Subcutaneous adipose tissue (tissue), 4 donors: ENCODE measurements around the gene AGAP1. TPM values are rescaled to one million over a fixed set of nuclear protein-coding genes. Genes with fewer than 3 reads are reported as not detected.

Source experiments
- total RNA-seq, 4 donors: library from RNA; depleted of rRNA; stranded (reverse); fragments of >200 nt; gene quantifications; one replicate each; pipeline ENCODE4 v1.1.0, GENCODE V29; 2016
- TF ChIP-seq, protein P1 (sequence below): fragments of 450-650 bp; IDR thresholded peaks from one replicate; pipeline ENCODE4 v1.5.1; 2016; ENCODE audit warnings: low read depth, mild to moderate bottlenecking, control low read depth, antibody characterized with exemption, moderate library complexity

Gene AGAP1
- total RNA-seq, 4 donors from 2014 or later = 13.6 to 26.3 (median 23.6) TPM

DNA sequence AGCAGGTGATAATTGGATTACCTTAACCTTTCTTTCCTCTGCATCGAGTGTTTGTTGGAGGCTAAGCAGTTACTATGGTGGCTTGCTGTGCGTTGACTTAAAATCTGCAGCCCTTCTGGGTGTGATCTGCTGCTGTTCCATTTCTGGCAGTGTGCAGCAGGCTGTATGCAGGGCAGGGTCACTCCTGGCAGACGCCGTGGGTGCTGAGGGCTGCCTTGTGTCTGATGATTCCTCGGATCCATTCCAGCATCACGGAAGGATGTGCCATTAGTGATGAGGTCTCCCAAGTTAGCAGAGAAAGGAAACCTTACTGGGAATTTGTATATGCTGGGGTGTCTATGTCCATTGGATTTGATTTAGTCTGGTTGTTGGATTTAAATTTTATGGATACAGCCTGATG, 310.8 kb downstream of the AGAP1 start:
- TF ChIP-seq, protein P1, sequence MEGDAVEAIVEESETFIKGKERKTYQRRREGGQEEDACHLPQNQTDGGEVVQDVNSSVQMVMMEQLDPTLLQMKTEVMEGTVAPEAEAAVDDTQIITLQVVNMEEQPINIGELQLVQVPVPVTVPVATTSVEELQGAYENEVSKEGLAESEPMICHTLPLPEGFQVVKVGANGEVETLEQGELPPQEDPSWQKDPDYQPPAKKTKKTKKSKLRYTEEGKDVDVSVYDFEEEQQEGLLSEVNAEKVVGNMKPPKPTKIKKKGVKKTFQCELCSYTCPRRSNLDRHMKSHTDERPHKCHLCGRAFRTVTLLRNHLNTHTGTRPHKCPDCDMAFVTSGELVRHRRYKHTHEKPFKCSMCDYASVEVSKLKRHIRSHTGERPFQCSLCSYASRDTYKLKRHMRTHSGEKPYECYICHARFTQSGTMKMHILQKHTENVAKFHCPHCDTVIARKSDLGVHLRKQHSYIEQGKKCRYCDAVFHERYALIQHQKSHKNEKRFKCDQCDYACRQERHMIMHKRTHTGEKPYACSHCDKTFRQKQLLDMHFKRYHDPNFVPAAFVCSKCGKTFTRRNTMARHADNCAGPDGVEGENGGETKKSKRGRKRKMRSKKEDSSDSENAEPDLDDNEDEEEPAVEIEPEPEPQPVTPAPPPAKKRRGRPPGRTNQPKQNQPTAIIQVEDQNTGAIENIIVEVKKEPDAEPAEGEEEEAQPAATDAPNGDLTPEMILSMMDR = no peak

DNA sequence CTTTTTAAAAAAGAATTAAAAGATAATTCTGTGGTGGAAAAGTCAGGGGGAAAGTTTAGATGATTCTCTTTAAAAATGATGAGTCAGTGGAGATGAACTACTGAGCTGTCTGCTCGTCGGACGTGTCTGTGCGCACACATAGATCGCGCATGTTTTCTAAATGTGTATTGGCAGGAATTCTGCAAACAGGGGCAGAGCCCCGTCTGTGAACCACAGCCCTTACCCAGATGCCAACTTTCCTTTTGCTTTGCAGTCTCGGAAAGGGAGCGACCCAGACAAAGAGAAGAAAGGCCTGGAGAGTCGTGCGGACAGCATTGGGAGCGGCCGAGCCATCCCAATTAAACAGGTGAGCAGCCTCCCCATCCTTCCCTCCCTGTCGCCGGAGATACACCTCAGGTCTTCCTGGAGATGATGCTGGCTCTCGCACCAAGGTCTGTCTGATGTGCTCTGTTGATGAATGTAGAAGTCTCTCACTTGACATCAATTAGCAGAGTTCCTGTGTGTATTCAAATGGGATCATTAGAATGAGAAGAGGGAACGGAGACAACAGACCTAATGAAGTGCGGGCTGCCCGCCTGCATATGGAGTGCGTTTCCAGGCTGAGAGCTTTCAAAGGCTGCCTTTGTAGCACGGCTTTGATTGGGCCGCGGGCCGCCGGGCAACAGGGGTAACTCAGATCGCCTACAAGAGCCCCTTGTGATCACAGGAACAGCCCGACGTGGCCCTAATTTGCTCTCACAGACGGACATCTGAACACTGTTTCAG, 313.3 kb downstream of the AGAP1 start:
- TF ChIP-seq, protein P1 = no peak

DNA sequence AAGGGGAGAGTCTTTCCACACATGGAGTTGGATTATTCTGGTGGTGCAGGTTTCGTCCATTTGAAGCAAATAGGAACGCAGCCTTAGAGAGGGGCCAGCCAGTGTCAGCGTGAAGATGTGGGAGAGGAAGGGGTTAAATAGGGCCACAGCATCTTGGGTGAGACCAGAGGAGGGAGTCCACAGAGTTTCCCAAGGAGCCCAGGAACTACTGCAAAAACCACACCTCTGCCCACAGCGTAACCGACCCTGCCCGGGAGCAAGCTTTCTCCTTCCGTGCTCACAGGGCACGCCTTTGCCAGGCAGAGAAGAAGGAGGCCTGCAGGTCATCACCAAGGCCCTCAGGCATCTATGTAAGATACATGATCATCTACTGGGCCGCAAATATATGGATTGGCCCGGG, 314.5 kb downstream of the AGAP1 start:
- TF ChIP-seq, protein P1 = no peak

DNA sequence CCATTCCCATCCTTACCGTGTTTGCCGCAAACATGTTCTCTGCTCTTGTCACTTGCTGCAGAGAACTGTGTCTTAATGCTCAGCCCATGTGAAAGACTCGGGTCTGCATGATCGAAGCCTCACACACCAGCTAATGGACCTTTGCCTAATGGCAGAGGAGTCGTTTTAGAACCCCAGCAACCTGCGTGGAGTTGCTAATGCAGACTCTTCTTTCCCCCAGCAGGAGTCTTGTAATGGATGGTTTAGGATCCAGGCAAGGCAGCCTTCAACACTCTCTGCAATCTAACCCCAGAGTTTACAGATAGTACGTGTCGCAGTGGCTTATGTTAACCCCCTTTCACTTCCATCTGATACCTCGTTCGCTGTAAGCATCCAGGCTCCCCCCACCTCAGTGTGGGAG, 316.4 kb downstream of the AGAP1 start:
- TF ChIP-seq, protein P1 = no peak

DNA sequence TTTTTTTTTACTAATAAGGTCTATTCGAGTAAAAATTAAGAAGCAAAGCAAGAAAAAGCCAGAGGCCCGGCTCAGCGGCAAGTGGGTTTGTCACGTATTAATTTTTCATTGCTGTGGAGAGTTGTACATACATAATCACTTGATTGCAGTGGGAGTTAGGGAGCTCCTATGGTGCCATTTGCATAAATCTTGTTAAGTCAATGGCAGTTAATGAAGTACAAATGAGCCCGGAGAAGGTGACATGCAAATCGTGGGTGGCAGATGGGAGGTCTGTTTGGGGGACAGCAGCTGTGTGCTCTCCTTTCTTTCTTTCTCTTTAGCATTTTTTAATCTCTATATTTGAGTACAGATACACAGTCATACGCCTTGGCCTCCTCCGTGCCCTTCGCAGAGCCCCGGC, 317.0 kb downstream of the AGAP1 start:
- TF ChIP-seq, protein P1 = no peak

DNA sequence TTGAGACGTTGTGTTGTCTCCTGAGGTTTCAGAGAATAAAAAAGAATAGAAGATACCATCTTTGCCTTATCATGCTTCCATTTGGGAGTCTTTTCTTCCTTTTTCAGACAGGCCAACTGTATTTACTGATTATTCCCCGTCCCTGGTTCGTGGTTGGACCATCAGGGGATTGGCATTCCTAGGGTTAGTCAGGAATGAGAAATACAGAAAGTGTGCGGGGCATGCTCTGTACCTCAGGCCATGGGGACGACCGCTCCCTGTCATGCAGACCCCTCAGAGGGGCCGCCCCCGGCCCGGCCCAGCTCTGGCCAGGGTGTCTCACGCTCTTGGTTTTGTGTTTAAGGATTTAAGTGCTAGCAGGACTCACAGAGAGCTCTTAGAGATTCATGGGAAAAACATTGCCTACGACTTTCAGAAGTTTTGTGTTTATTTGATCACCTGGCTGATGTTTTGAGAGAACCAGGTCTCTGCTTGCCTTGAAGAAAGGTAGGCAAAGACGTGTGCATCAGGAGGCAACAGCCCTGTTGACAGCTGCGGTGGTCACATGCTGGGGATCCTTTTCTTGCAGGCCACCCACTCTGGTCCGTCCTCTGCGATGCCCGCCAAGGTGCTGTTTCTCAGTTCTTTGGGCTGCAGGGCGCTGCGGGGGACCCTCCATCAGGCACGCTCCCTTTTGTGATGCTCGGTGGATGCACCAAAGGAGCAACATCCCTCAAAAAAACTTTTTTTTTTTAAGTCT, 317.8 kb downstream of the AGAP1 start:
- TF ChIP-seq, protein P1 = no peak

DNA sequence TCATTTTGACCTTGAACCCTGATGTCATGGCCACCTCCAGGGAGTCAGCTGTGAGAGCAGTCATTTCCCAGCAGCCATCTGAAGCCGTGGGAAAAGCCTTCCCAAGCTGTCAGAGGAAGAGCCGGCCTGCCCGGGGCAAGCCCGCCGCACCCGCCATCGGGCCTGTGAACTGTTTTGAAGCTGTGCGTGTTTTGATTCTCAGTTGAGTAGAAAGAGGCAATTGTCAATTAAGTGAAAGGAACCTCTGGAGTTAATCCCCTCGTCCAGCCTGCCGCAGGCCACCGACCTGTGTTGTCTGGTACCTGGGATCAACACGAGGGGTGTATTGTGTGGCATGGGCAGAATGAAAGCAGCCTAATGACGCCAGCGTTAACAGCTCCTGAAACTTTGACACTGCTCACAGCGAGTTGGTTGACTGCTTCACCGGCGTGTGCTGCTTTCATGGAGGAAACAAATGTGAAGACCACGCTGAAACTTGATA, 318.4 kb downstream of the AGAP1 start:
- TF ChIP-seq, protein P1 = no peak
